GM12878 (cell line): ENCODE results near the gene SLC29A1. TPM values are rescaled to one million over a fixed set of nuclear protein-coding genes. Genes with fewer than 3 reads are reported as not detected.
A peak's percentile ranks its signal among the peaks of the same experiment; 100 is the strongest.

Experiments used
- BMI1 ChIP-seq: fragments of 450-650 bp; IDR thresholded peaks from 2 replicates; pipeline ENCODE4 v1.6.1; 2016; ENCODE audit warnings: mild to moderate bottlenecking, moderate library complexity, borderline replicate concordance
- CBFB ChIP-seq: IDR thresholded peaks from 2 replicates; pipeline ENCODE4 v1.6.1; 2016; ENCODE audit warnings: antibody characterized with exemption, low read depth
- CTCF ChIP-seq, 3 experiments: IDR thresholded peaks in 2 of 3; conservative IDR thresholded peaks in 1 of 3; 2 replicates each; pipeline ENCODE4 v1.5.1; 2011; ENCODE audit warnings: low read depth in 3 of 3, low read length in 3 of 3, mild to moderate bottlenecking in 3 of 3, control low read depth in 2 of 3, moderate library complexity in 2 of 3, inconsistent platforms in 1 of 3, mixed read lengths in 1 of 3; ENCODE audit not compliant: control insufficient read depth in 2 of 3, insufficient read depth in 1 of 3; ENCODE audit errors: extremely low read depth in 1 of 3
- DPF2 ChIP-seq: fragments of 450-650 bp; IDR thresholded peaks from 2 replicates; pipeline ENCODE4 v1.6.1; 2017; ENCODE audit warnings: mild to moderate bottlenecking
- ESRRA ChIP-seq: IDR thresholded peaks from 2 replicates; pipeline ENCODE4 v1.6.1; 2012; ENCODE audit warnings: mild to moderate bottlenecking, low read length, improper control_type of control experiment
- MTA3 ChIP-seq: IDR thresholded peaks from 2 replicates; pipeline ENCODE4 v1.6.1; 2012; ENCODE audit warnings: low read length, inconsistent platforms, borderline replicate concordance
- PBX3 ChIP-seq: IDR thresholded peaks from 2 replicates; pipeline ENCODE4 v1.6.1; 2011; ENCODE audit warnings: mild to moderate bottlenecking, low read depth, low read length, moderate library complexity; ENCODE audit not compliant: insufficient replicate concordance
- POU2F2 ChIP-seq: IDR thresholded peaks from 3 replicates; pipeline ENCODE4 v1.6.1; 2011; ENCODE audit warnings: low read depth, mild to moderate bottlenecking, low read length, borderline replicate concordance
- RAD21 ChIP-seq: IDR thresholded peaks from 2 replicates; pipeline ENCODE4 v1.6.1; 2011; ENCODE audit warnings: mild to moderate bottlenecking, low read depth, low read length, moderate library complexity; ENCODE audit not compliant: insufficient read depth
- RB1 ChIP-seq: fragments of 450-650 bp; formaldehyde crosslinking; IDR thresholded peaks from 2 replicates; pipeline ENCODE4 v1.6.1; 2017; ENCODE audit warnings: mild to moderate bottlenecking, borderline replicate concordance
- RELA ChIP-seq: fragments of 450-650 bp; IDR thresholded peaks from 2 replicates; pipeline ENCODE4 v1.8.0; 2014; ENCODE audit warnings: borderline replicate concordance; ENCODE audit not compliant: partially characterized antibody
- RUNX3 ChIP-seq: IDR thresholded peaks from 2 replicates; pipeline ENCODE4 v1.6.1; 2012; ENCODE audit warnings: low read length, inconsistent platforms
- TCF12 ChIP-seq: IDR thresholded peaks from 2 replicates; pipeline ENCODE4 v1.6.1; 2011; ENCODE audit warnings: low read depth, mild to moderate bottlenecking, low read length
- TCF3 ChIP-seq: IDR thresholded peaks from 2 replicates; pipeline ENCODE4 v1.6.1; 2012; ENCODE audit warnings: low read depth, mild to moderate bottlenecking, low read length, borderline replicate concordance; ENCODE audit not compliant: insufficient read depth
- WRNIP1 ChIP-seq: IDR thresholded peaks from 2 replicates; pipeline ENCODE4 v1.6.1; 2011; ENCODE audit warnings: low read depth, low read length, improper control_type of control experiment, borderline replicate concordance
- YY1 ChIP-seq: IDR thresholded peaks from 2 replicates; pipeline ENCODE4 v1.6.1; 2011; ENCODE audit warnings: low read depth, mild to moderate bottlenecking, low read length
- ZNF24 ChIP-seq: fragments of 450-650 bp; IDR thresholded peaks from 2 replicates; pipeline ENCODE4 v1.6.1; 2017; ENCODE audit warnings: antibody characterized with exemption, mild to moderate bottlenecking
- polyA plus RNA-seq, 11 experiments: library from polyadenylated mRNA; depleted of rRNA in 4 of 11; unstranded in 6 of 11; stranded (reverse) in 5 of 11; fragments of >200 nt; fragmentation: Nextera tagmentation in 4 of 11; fragmentation: Illumina TruSeq in 1 of 11; extraction: Ambion mirVana in 4 of 11; extraction: Trizol in 1 of 11; gene quantifications; 1 replicate in 1 of 11; 2 replicates in 10 of 11; pipeline versions ENCODE4 v1.2.1 to v1.2.3, GENCODE V29; 2011 to 2016; ENCODE audit warnings: inconsistent platforms in 2 of 11, missing spikeins in 2 of 11, low read depth in 1 of 11
- total RNA-seq, 4 experiments: library from RNA; depleted of rRNA in 3 of 4; stranded (reverse); fragments of >200 nt in 3 of 4; fragmentation: Illumina TruSeq in 1 of 4; extraction: Trizol in 1 of 4; gene quantifications; 2 replicates each; pipeline versions ENCODE4 v1.2.1 to v1.2.3, GENCODE V29; 2013 to 2021

Gene SLC29A1
- total and polyA plus RNA-seq, 10 of the 15 experiments (the other 5 are each of a cell fraction or from before 2014, with no cell fraction given) = 10.0 to 132 (median 93.4) TPM

DNA sequence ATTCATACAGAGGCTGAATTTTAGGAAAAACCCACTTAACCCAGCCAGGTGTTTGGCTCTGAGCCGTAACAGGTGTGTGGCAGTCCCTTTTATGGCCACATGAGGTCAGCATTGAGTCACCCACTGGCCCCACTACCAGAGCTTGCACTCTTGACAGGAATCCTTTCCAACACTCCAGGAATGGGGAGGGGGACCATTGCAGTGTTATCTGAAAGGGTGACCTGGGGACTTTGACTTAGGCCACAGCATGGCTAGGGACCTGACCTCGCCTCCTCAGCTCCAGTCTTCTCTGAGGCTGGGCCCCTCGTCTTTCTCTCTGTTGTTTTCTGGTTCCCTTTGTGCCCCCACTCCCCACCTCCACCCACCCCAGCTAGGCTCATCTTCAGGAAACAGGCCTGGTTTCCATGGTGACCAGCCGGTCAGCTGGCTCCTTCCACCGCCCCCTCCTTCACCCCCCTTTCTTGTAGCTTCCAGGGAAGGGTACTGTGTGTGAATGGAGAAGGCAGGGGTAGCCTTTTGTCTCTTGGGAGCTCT, 44.8 kb downstream of the SLC29A1 start (continued):
- TF ChIP-seq PBX3 = no peak
- TF ChIP-seq RAD21 = peak; percentile 90
- TF ChIP-seq RELA = no peak
- TF ChIP-seq TCF3 = peak; percentile 93
- no peak for TF ChIP-seq ESRRA
- no peak for TF ChIP-seq BMI1
- TF ChIP-seq TCF12 = peak; percentile 92
- 0 out of 2 replicates have a peak, but pooled peaks have one; percentile 60 for TF ChIP-seq YY1
- no peak for TF ChIP-seq MTA3
- TF ChIP-seq DPF2 = no peak
- no peak for TF ChIP-seq RUNX3
- TF ChIP-seq CTCF (IDR thresholded peaks at IDR 0.05 in 2 of 3, conservative IDR thresholded peaks at IDR 0.05 in 1 of 3; ENCODE audit: control insufficient read depth in 2 of 3, extremely low read depth in 1 of 3, insufficient read depth in 1 of 3, low read depth in 3 of 3, low read length in 3 of 3) = peak; percentile 86 to 96 (median 96)
- no peak for TF ChIP-seq CBFB
- TF ChIP-seq POU2F2 = no peak
- peak; percentile 22; the same call in 1 of the 2 replicates for TF ChIP-seq ZNF24
- no peak for TF ChIP-seq RB1
- TF ChIP-seq WRNIP1 = no peak
- TF ChIP-seq, all 136 proteins: peak for 9
